ENCODE results near the gene FAM13A.

The FAM13A gene

DNA sequence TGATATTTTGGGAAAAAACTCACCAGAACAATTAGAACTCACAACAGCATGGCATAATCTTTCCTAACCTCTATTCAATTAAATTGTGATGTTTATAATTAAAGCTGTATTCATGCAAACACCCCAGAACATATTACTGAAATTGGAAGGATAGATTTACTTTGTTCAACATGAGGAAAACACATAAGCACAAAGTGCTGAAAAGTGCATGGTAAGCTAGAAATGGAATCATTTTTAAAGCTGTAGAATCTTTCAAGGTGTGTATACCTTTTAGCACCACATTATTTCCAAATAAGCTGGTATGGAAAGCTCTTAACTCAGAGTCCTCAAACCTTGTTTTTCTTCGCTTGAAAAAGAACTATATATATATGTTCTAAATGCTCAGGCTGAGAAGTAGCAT, 268.6 kb downstream of the FAM13A start:
- no peak overlapping the region for H3K27ac ChIP-seq (ENCODE audit: low read depth in 2 of 2, low read length in 2 of 2)
- no peaks in the 10 kb centered on the region for H3K4me1 ChIP-seq (ENCODE audit: control insufficient read depth in 2 of 2, insufficient read depth in 2 of 2, low read length in 2 of 2)
- H3K27me3 ChIP-seq (ENCODE audit: control insufficient read depth in 2 of 2, insufficient read depth in 2 of 2, low read length in 2 of 2), result no peaks in the 10 kb centered on the region
- peaks cover 27 to 44% of the 10 kb centered on the region in 2 donors for H3K36me3 ChIP-seq (ENCODE audit: control insufficient read depth in 2 of 2, insufficient read depth in 2 of 2, low read length in 2 of 2)
- H3K9ac ChIP-seq (ENCODE audit: low read depth in 1 of 2, low read length in 2 of 2), result no peak overlapping the region
- H3K9me3 ChIP-seq (ENCODE audit: control insufficient read depth in 2 of 2, low read length in 2 of 2), result no peaks in the 10 kb centered on the region
- H3K4me3 ChIP-seq (ENCODE audit: low read length in 2 of 2), result no peak overlapping the region

DNA sequence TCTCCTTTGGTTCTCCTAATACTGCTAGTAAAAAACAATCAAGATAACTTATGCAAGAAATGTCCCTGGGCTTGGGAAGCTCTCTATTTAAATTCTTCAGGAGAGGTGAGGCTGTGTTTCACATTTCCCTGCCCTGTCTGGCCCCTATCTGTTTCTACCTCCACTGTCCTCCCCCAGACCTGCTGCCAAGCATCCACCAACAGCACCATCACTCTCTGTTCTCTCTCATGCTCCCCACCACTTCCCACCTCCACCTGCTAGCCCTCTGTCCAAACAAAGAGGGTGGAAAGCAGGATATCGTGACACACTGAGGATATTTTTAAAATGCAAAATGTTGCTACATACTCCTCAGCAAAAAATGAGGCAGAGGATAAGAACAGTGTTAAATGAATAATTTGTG, 271.0 kb downstream of the FAM13A start:
- peaks cover 27 to 48% of the 10 kb centered on the region in 2 donors for H3K36me3 ChIP-seq (ENCODE audit: control insufficient read depth in 2 of 2, insufficient read depth in 2 of 2, low read length in 2 of 2)
- H3K27me3 ChIP-seq (ENCODE audit: control insufficient read depth in 2 of 2, insufficient read depth in 2 of 2, low read length in 2 of 2), result no peaks in the 10 kb centered on the region
- H3K9me3 ChIP-seq (ENCODE audit: control insufficient read depth in 2 of 2, low read length in 2 of 2), result no peaks in the 10 kb centered on the region
- no peak overlapping the region for H3K4me3 ChIP-seq (ENCODE audit: low read length in 2 of 2)
- no peaks in the 10 kb centered on the region for H3K4me1 ChIP-seq (ENCODE audit: control insufficient read depth in 2 of 2, insufficient read depth in 2 of 2, low read length in 2 of 2)
- H3K9ac ChIP-seq (ENCODE audit: low read depth in 1 of 2, low read length in 2 of 2), result no peak overlapping the region
- H3K27ac ChIP-seq (ENCODE audit: low read depth in 2 of 2, low read length in 2 of 2), result no peak overlapping the region

DNA sequence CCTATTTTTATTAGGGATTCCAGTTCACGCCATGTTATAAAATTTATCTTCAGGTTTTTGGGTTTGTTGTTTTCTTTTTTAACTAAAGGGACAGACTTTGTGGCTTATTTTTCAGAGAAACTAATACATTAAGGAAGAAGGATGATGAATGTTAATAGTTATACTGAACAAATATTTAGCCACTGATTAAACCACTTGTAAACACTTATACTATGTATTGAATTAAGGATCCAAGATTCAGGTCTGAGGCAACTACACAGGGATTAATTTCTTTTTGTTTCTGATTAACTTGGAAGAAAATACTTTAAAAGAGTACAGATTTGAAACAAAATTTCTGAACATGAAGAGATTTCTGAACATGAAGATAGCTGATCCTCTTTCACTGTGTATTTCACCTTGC, 276.6 kb downstream of the FAM13A start:
- no peaks in the 10 kb centered on the region for H3K9me3 ChIP-seq (ENCODE audit: control insufficient read depth in 2 of 2, low read length in 2 of 2)
- no peaks in the 10 kb centered on the region for H3K4me1 ChIP-seq (ENCODE audit: control insufficient read depth in 2 of 2, insufficient read depth in 2 of 2, low read length in 2 of 2)
- no peak overlapping the region for H3K4me3 ChIP-seq (ENCODE audit: low read length in 2 of 2)
- H3K27me3 ChIP-seq (ENCODE audit: control insufficient read depth in 2 of 2, insufficient read depth in 2 of 2, low read length in 2 of 2), result no peaks in the 10 kb centered on the region
- H3K27ac ChIP-seq (ENCODE audit: low read depth in 2 of 2, low read length in 2 of 2), result no peak overlapping the region
- H3K9ac ChIP-seq (ENCODE audit: low read depth in 1 of 2, low read length in 2 of 2), result no peak overlapping the region
- peaks cover 8 to 34% of the 10 kb centered on the region in 2 donors for H3K36me3 ChIP-seq (ENCODE audit: control insufficient read depth in 2 of 2, insufficient read depth in 2 of 2, low read length in 2 of 2)

DNA sequence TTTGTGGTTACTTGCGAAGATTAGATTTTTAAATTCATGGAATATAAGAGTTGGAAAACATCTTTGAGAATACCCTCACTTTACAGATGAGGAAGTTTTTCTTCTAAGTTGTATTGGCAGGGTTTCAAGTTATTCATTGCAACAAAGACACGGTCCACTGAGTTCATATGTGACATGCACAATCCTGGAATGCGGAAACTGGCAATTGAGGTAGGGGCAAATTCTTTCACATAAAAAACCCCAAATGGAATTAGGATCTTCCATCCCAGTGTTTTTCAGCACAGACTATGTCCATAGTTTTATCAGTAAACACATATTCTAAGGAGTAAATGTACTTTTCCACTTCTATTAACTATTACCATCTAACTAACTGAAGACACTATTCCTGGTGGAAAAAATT, 277.6 kb downstream of the FAM13A start:
- Histone ChIP-seq H3K27me3 (ENCODE audit: control insufficient read depth in 2 of 2, insufficient read depth in 2 of 2, low read length in 2 of 2) (no peaks in the 10 kb centered on the region), H3K9me3 (ENCODE audit: control insufficient read depth in 2 of 2, low read length in 2 of 2) (no peaks in the 10 kb centered on the region), H3K27ac (ENCODE audit: low read depth in 2 of 2, low read length in 2 of 2) (no peak overlapping the region), H3K4me3 (ENCODE audit: low read length in 2 of 2) (no peak overlapping the region), H3K4me1 (ENCODE audit: control insufficient read depth in 2 of 2, insufficient read depth in 2 of 2, low read length in 2 of 2) (no peaks in the 10 kb centered on the region), H3K9ac (ENCODE audit: low read depth in 1 of 2, low read length in 2 of 2) (no peak overlapping the region), H3K36me3 (ENCODE audit: control insufficient read depth in 2 of 2, insufficient read depth in 2 of 2, low read length in 2 of 2) (peaks cover 5 to 40% of the 10 kb centered on the region in 2 donors)

DNA sequence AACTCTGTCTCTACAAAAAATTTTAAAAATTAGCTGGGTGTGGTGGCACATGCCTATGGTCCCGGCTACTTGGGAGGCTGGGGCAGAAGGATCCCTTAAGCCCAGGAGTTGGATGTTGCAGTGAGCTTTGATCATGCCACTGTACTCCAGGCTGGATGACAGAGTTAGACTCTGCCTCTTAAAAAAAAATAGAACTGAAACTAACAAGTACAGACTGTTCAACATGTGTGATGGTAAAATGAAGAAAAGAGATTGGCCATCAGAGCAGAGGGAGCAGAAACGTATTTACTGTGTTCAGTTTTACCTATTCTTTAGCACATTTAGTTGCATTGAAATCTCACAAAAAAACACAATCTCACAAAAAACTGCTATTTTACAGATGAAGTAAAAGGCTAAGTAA, 281.5 kb downstream of the FAM13A start:
- H3K9ac ChIP-seq (ENCODE audit: low read depth in 1 of 2, low read length in 2 of 2), result no peak overlapping the region
- peaks cover 15 to 31% of the 10 kb centered on the region in 2 donors for H3K36me3 ChIP-seq (ENCODE audit: control insufficient read depth in 2 of 2, insufficient read depth in 2 of 2, low read length in 2 of 2)
- H3K4me3 ChIP-seq (ENCODE audit: low read length in 2 of 2), result no peak overlapping the region
- no peaks in the 10 kb centered on the region for H3K27me3 ChIP-seq (ENCODE audit: control insufficient read depth in 2 of 2, insufficient read depth in 2 of 2, low read length in 2 of 2)
- H3K27ac ChIP-seq (ENCODE audit: low read depth in 2 of 2, low read length in 2 of 2), result no peak overlapping the region
- H3K4me1 ChIP-seq (ENCODE audit: control insufficient read depth in 2 of 2, insufficient read depth in 2 of 2, low read length in 2 of 2), result no peaks in the 10 kb centered on the region
- H3K9me3 ChIP-seq (ENCODE audit: control insufficient read depth in 2 of 2, low read length in 2 of 2), result no peaks in the 10 kb centered on the region

DNA sequence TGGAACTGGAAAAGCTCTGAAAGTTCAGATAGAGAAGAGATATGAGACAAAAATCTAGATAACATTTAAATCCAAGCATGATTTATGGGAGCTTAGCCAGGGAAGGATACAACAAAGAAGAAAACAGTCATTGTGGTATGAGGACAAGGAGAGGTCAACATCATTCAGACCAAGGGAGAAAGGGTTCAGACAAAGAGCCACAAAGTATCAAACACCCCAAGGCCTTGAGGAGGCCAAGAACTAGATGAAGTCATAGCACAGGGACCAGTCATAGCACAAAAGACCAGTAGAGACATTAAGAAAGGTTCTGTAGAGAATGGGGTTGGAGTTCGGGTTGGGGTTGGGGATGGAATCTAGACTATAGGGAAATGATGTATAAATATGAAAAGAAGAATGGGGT, 282.0 kb downstream of the FAM13A start:
- H3K27me3 ChIP-seq (ENCODE audit: control insufficient read depth in 2 of 2, insufficient read depth in 2 of 2, low read length in 2 of 2), result no peaks in the 10 kb centered on the region
- H3K9ac ChIP-seq (ENCODE audit: low read depth in 1 of 2, low read length in 2 of 2), result no peak overlapping the region
- no peaks in the 10 kb centered on the region for H3K9me3 ChIP-seq (ENCODE audit: control insufficient read depth in 2 of 2, low read length in 2 of 2)
- H3K27ac ChIP-seq (ENCODE audit: low read depth in 2 of 2, low read length in 2 of 2), result no peak overlapping the region
- no peak overlapping the region for H3K4me3 ChIP-seq (ENCODE audit: low read length in 2 of 2)
- H3K4me1 ChIP-seq (ENCODE audit: control insufficient read depth in 2 of 2, insufficient read depth in 2 of 2, low read length in 2 of 2), result no peaks in the 10 kb centered on the region
- peaks cover 15 to 31% of the 10 kb centered on the region in 2 donors for H3K36me3 ChIP-seq (ENCODE audit: control insufficient read depth in 2 of 2, insufficient read depth in 2 of 2, low read length in 2 of 2)

DNA sequence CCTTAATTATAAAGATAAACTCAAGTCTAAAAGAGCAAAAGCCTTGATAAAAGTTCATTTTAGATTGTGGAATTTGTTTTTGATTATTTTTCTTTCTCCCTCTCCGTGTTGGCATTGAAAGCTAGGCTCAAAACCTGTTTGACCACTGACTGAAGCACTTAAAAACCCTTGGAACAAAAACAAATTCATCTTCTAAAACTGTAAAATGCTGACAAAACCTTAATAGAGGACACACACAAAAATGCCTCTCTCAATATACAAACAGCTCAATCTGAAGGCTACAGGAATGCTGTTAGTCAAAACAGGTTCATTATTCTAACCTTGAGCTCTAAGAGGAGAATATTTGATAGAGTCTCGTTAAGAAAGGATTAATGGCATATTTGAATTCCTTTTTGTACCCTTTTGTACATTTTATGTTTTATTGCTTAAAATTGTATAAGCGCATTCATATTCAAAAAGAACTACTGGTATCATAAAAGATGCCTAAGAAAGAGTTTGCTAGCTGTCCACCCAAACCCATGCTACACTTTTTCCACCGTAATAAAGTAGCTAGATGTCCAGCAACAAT, 285.0 kb downstream of the FAM13A start:
- Histone ChIP-seq H3K36me3 (ENCODE audit: control insufficient read depth in 2 of 2, insufficient read depth in 2 of 2, low read length in 2 of 2) (peaks cover 13 to 20% of the 10 kb centered on the region in 2 donors), H3K4me1 (ENCODE audit: control insufficient read depth in 2 of 2, insufficient read depth in 2 of 2, low read length in 2 of 2) (no peaks in the 10 kb centered on the region), H3K27ac (ENCODE audit: low read depth in 2 of 2, low read length in 2 of 2) (no peak overlapping the region), H3K9ac (ENCODE audit: low read depth in 1 of 2, low read length in 2 of 2) (no peak overlapping the region), H3K9me3 (ENCODE audit: control insufficient read depth in 2 of 2, low read length in 2 of 2) (no peaks in the 10 kb centered on the region), H3K4me3 (ENCODE audit: low read length in 2 of 2) (no peak overlapping the region), H3K27me3 (ENCODE audit: control insufficient read depth in 2 of 2, insufficient read depth in 2 of 2, low read length in 2 of 2) (no peaks in the 10 kb centered on the region)

DNA sequence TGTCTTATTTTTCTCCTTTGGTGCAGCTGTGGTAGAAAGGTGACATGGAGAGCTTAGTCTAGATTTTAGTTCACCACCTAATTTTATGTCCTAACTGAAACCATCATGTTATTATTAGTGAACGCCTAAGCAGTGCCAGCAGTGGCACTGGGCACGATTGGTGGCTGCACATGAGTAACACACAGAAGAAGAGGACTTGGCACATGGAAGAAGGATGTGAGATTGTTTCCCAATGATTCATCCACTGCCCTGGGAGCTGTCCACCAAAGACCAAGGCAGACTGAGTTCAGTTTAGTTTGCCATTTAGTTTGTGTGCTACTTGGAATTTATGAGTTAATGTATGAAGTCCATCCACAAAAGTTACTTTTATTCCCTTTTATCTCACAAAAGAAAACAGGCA, 291.3 kb downstream of the FAM13A start:
- no peak overlapping the region for H3K9ac ChIP-seq (ENCODE audit: low read depth in 1 of 2, low read length in 2 of 2)
- H3K27ac ChIP-seq (ENCODE audit: low read depth in 2 of 2, low read length in 2 of 2), result no peak overlapping the region
- H3K36me3 ChIP-seq (ENCODE audit: control insufficient read depth in 2 of 2, insufficient read depth in 2 of 2, low read length in 2 of 2), result peaks cover 16 to 19% of the 10 kb centered on the region in 2 donors
- no peaks in the 10 kb centered on the region for H3K4me1 ChIP-seq (ENCODE audit: control insufficient read depth in 2 of 2, insufficient read depth in 2 of 2, low read length in 2 of 2)
- H3K9me3 ChIP-seq (ENCODE audit: control insufficient read depth in 2 of 2, low read length in 2 of 2), result no peaks in the 10 kb centered on the region
- H3K27me3 ChIP-seq (ENCODE audit: control insufficient read depth in 2 of 2, insufficient read depth in 2 of 2, low read length in 2 of 2), result no peaks in the 10 kb centered on the region
- H3K4me3 ChIP-seq (ENCODE audit: low read length in 2 of 2), result no peak overlapping the region

DNA sequence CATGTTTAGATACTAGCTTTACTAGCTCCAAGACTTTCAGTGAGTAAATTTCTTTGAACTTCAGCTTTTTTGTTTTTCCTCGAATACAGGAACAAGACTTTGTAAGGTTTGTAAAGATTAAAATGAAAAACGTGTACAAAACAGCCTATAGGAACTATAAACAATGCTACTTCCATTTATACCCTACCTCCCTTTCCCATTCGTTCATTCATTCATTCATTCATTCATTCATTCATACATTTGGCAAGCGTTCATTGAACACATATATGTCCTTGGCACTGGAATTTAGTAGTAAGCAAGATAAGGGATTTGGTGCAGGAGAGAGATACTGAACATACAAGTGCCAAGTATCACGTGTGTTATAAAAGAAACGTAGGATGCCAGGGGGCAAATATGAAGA, 293.9 kb downstream of the FAM13A start:
- Histone ChIP-seq H3K4me1 (ENCODE audit: control insufficient read depth in 2 of 2, insufficient read depth in 2 of 2, low read length in 2 of 2) (no peaks in the 10 kb centered on the region), H3K36me3 (ENCODE audit: control insufficient read depth in 2 of 2, insufficient read depth in 2 of 2, low read length in 2 of 2) (peaks cover 24 to 27% of the 10 kb centered on the region in 2 donors), H3K9ac (ENCODE audit: low read depth in 1 of 2, low read length in 2 of 2) (no peak overlapping the region), H3K9me3 (ENCODE audit: control insufficient read depth in 2 of 2, low read length in 2 of 2) (no peaks in the 10 kb centered on the region), H3K27ac (ENCODE audit: low read depth in 2 of 2, low read length in 2 of 2) (no peak overlapping the region), H3K4me3 (ENCODE audit: low read length in 2 of 2) (no peak overlapping the region), H3K27me3 (ENCODE audit: control insufficient read depth in 2 of 2, insufficient read depth in 2 of 2, low read length in 2 of 2) (no peaks in the 10 kb centered on the region)

DNA sequence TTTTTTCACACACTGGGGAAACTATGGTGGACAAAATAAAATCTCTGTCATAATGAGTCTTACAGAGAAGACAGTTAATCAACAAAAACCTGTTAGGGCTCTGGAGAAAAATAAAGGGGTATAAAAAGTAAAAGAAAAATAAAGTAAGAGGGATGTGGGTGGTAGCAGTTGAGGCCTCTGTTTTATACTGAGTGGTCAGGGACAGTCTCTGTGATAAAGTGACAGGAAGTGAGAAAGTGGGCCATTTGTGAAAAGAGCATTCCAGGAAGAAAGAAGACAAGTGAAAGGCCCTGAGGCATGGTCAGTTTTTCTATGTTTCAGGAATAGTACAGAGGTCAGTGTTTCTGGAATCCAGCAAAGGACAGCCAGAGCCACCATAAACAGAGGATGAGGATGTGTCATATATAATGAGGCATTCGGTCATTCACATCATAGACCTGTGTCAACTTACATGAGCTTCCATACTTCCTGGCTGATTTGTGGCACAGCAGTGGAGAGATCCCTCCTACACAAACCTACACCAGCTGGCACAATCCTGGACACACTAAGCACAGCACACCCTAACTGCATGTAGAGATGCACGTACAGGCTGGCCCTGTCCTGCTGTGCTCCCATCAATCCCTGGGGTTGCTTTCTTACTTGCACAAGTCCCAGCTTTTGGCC, 295.0 kb downstream of the FAM13A start:
- H3K27me3 ChIP-seq (ENCODE audit: control insufficient read depth in 2 of 2, insufficient read depth in 2 of 2, low read length in 2 of 2), result no peaks in the 10 kb centered on the region
- H3K36me3 ChIP-seq (ENCODE audit: control insufficient read depth in 2 of 2, insufficient read depth in 2 of 2, low read length in 2 of 2), result peaks cover 24 to 31% of the 10 kb centered on the region in 2 donors
- H3K4me1 ChIP-seq (ENCODE audit: control insufficient read depth in 2 of 2, insufficient read depth in 2 of 2, low read length in 2 of 2), result no peaks in the 10 kb centered on the region
- H3K9ac ChIP-seq (ENCODE audit: low read depth in 1 of 2, low read length in 2 of 2), result no peak overlapping the region
- no peak overlapping the region for H3K4me3 ChIP-seq (ENCODE audit: low read length in 2 of 2)
- no peak overlapping the region for H3K27ac ChIP-seq (ENCODE audit: low read depth in 2 of 2, low read length in 2 of 2)
- H3K9me3 ChIP-seq (ENCODE audit: control insufficient read depth in 2 of 2, low read length in 2 of 2), result no peaks in the 10 kb centered on the region

All from mucosa of rectum (tissue), 2 donors.